ENCODE results near the gene AK9.

DNA sequence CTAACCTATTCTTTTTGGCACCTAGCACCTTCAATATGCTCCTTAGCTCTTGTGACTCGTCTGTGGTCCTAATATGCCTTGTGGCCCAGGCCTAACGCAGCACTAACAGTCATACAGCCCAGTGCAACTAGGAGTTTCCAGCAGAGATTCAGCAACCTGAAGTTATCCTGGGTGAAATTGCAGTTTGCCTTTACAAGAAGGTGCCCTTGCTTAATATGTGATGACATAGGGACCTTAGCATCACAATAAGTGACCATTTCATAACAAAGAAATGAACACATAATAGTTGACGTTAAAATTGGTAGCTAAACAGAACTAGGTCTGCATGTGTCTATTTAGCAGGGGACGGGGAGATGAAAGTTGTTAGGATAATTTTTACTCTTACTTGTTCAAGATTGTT, 10.2 kb upstream of the AK9 start:
- TF ChIP-seq GATA3 (IDR thresholded peaks at IDR 0.05; ENCODE audit: low read depth, low read length): no peak
- TF ChIP-seq GATA2 (IDR thresholded peaks at IDR 0.05; ENCODE audit: low read depth, low read length): no peak
